GM23338 (cell line): Measurements from ENCODE around the gene FEZF2. TPM values are rescaled to one million over a fixed set of nuclear protein-coding genes. Genes with fewer than 3 reads are reported as not detected.

ENCODE experiments used
- ATAC-seq: fragments of 200-7000 bp; cut with Tn5 transposase; 3 replicates; pipeline ENCODE4 v1.9.1; 2020
- DNase-seq: peaks from one replicate; pipeline ENCODE4 v3.0.0-alpha.2; 2015; ENCODE audit warnings: low spot score
- H2AFZ ChIP-seq: fragments of 200-600 bp; sonication (generic); 2 replicates; pipeline ENCODE4 v1.8.0; 2016; ENCODE audit warnings: antibody characterized with exemption, mild to moderate bottlenecking, moderate library complexity
- H3F3A ChIP-seq: fragments of 200-600 bp; sonication (generic); replicated peaks from 2 replicates; pipeline ENCODE4 v1.8.0; 2017; ENCODE audit warnings: antibody characterized with exemption, mixed run types, low read depth
- H3K27ac ChIP-seq: fragments of 200-600 bp; sonication (generic); 2 replicates; pipeline ENCODE4 v1.6.1; 2016; ENCODE audit warnings: low read depth
- H3K27me3 ChIP-seq: fragments of 200-600 bp; sonication (generic); 2 replicates; pipeline ENCODE4 v1.8.0; 2016; ENCODE audit warnings: mild to moderate bottlenecking, mixed run types, moderate library complexity; ENCODE audit not compliant: insufficient read depth
- H3K36me3 ChIP-seq: fragments of 200-600 bp; sonication (generic); 2 replicates; pipeline ENCODE4 v1.8.0; 2016; ENCODE audit warnings: mild to moderate bottlenecking; ENCODE audit not compliant: insufficient read depth
- H3K4me1 ChIP-seq: fragments of 200-600 bp; sonication (generic); 2 replicates; pipeline ENCODE4 v1.8.0; 2016; ENCODE audit warnings: mild to moderate bottlenecking, moderate library complexity; ENCODE audit not compliant: insufficient read depth
- H3K4me2 ChIP-seq: fragments of 200-600 bp; sonication (generic); 2 replicates; pipeline ENCODE4 v1.7.1; 2017; ENCODE audit warnings: mixed run types
- H3K4me3 ChIP-seq: fragments of 200-600 bp; sonication (generic); 2 replicates; pipeline ENCODE4 v1.6.1; 2016; ENCODE audit warnings: mixed run types
- H3K79me2 ChIP-seq: fragments of 200-600 bp; sonication (generic); replicated peaks from 2 replicates; pipeline ENCODE4 v1.8.0; 2017; ENCODE audit warnings: mild to moderate bottlenecking; ENCODE audit not compliant: insufficient read depth
- H3K9me2 ChIP-seq: fragments of 200-600 bp; sonication (generic); 2 replicates; pipeline ENCODE4 v1.8.0; 2017; ENCODE audit not compliant: insufficient read depth
- H4K20me1 ChIP-seq: fragments of 200-600 bp; sonication (generic); replicated peaks from 2 replicates; pipeline ENCODE4 v1.8.0; 2017; ENCODE audit warnings: mild to moderate bottlenecking; ENCODE audit not compliant: insufficient read depth
- H3K27ac Mint-ChIP-seq: 2 replicates; pipeline ENCODE4 v1.8.0; 2020; ENCODE audit warnings: inconsistent platforms, mild to moderate bottlenecking, moderate library complexity, mixed read lengths
- H3K27me3 Mint-ChIP-seq: 3 replicates; pipeline ENCODE4 v1.8.0; 2022; ENCODE audit warnings: low read depth, mild to moderate bottlenecking, moderate library complexity, mixed read lengths, inconsistent platforms; ENCODE audit not compliant: insufficient read depth, poor library complexity
- H3K36me3 Mint-ChIP-seq: 3 replicates; pipeline ENCODE4 v1.8.0; 2021; ENCODE audit warnings: low read depth, mild to moderate bottlenecking, inconsistent platforms, moderate library complexity, mixed read lengths
- H3K4me1 Mint-ChIP-seq: 3 replicates; pipeline ENCODE4 v1.8.0; 2020; ENCODE audit warnings: mild to moderate bottlenecking, inconsistent platforms, mixed read lengths
- H3K4me3 Mint-ChIP-seq: 3 replicates; pipeline ENCODE4 v1.8.0; 2021; ENCODE audit warnings: moderate library complexity, mild to moderate bottlenecking, inconsistent platforms, mixed read lengths
- H3K9me3 Mint-ChIP-seq: 3 replicates; pipeline ENCODE4 v1.8.0; 2020; ENCODE audit warnings: moderate library complexity, mild to moderate bottlenecking, inconsistent platforms, mixed read lengths
- CREB1 ChIP-seq: fragments of 250-450 bp; sonication (Bioruptor Pico); IDR thresholded peaks from 2 replicates; pipeline ENCODE4 v1.5.0; 2020; ENCODE audit warnings: low read depth, mild to moderate bottlenecking, moderate library complexity
- CTCF ChIP-seq, 2 experiments: fragments of 200-600 bp in 1 of 2; sonication (generic) in 1 of 2; conservative IDR thresholded peaks; 2 replicates each; pipeline versions ENCODE4 v1.5.1 to v1.6.1; 2016 to 2017; ENCODE audit warnings: antibody characterized with exemption in 2 of 2, low read depth in 2 of 2, mild to moderate bottlenecking in 2 of 2, moderate library complexity in 1 of 2
- ETS1 ChIP-seq: IDR thresholded peaks from 2 replicates; pipeline ENCODE4 v1.6.1; 2016; ENCODE audit warnings: antibody characterized with exemption
- EZH2 ChIP-seq: fragments of 200-600 bp; sonication (generic); IDR thresholded peaks from one replicate; pipeline ENCODE4 v1.8.0; 2017; ENCODE audit warnings: antibody characterized with exemption, mild to moderate bottlenecking, low read depth; ENCODE audit not compliant: unreplicated experiment
- EZH2phosphoT487 ChIP-seq: fragments of 200-600 bp; sonication (generic); IDR thresholded peaks from one replicate; pipeline ENCODE4 v1.8.1; 2018; ENCODE audit warnings: antibody characterized with exemption; ENCODE audit not compliant: unreplicated experiment
- JUNB ChIP-seq: IDR thresholded peaks from one replicate; pipeline ENCODE4 v1.6.1; 2016; ENCODE audit warnings: antibody characterized with exemption; ENCODE audit not compliant: unreplicated experiment
- NANOG ChIP-seq: IDR thresholded peaks from 2 replicates; pipeline ENCODE4 v1.6.1; 2016; ENCODE audit warnings: antibody characterized with exemption, borderline replicate concordance
- POLR2AphosphoS5 ChIP-seq: IDR thresholded peaks from 2 replicates; pipeline ENCODE4 v1.6.1; 2016; ENCODE audit warnings: antibody characterized with exemption, low read depth
- REST ChIP-seq: IDR thresholded peaks from one replicate; pipeline ENCODE4 v1.6.1; 2018; ENCODE audit warnings: antibody characterized with exemption; ENCODE audit not compliant: unreplicated experiment
- STAT1 ChIP-seq: IDR thresholded peaks from one replicate; pipeline ENCODE4 v1.6.1; 2016; ENCODE audit warnings: antibody characterized with exemption; ENCODE audit not compliant: unreplicated experiment
- ZNF114 ChIP-seq: fragments of 250-450 bp; sonication (Bioruptor Pico); IDR thresholded peaks from 2 replicates; pipeline ENCODE4 v1.5.0; 2020; ENCODE audit warnings: mild to moderate bottlenecking, moderate library complexity
- ZNF462 ChIP-seq: fragments of 250-450 bp; sonication (Bioruptor Pico); IDR thresholded peaks from 2 replicates; pipeline ENCODE4 v1.5.0; 2020; ENCODE audit warnings: mild to moderate bottlenecking, moderate library complexity
- polyA plus RNA-seq: library from polyadenylated mRNA; unstranded; fragments of >200 nt; fragmentation: Nextera tagmentation; extraction: Ambion mirVana; gene quantifications from 2 replicates; pipeline ENCODE4 v1.2.1, GENCODE V29; 2016
- total RNA-seq: library from RNA; depleted of rRNA; stranded (reverse); fragments of >200 nt; shearing (Covaris generic); gene quantifications from 2 replicates; pipeline ENCODE4 v1.2.3, GENCODE V29; 2014

The FEZF2 gene
- total and polyA plus RNA-seq, 2 experiments from 2014 or later, result not detected

GRCh38 chr3:62355703-62356102, 17.6 kb downstream of the FEZF2 start:
- H3K9me3 Mint-ChIP-seq, result no peaks in the 10 kb centered on the region
- peaks cover 87% of the 10 kb centered on the region for H3K27me3 ChIP-seq
- H3K9me2 ChIP-seq, result no peaks in the 10 kb centered on the region
- no peaks in the 10 kb centered on the region for H3K4me1 ChIP-seq
- TF ChIP-seq POLR2AphosphoS5 (no peak), EZH2phosphoT487 (no peak), EZH2 (no peak), ETS1 (no peak), ZNF462 (CRISPR knock-in tag) (no peak), JUNB (no peak), CREB1 (no peak), CTCF (conservative IDR thresholded peaks at IDR 0.05; ENCODE audit: low read depth in 2 of 2) (no peak), ZNF114 (CRISPR knock-in tag) (no peak), NANOG (no peak), STAT1 (no peak), REST (no peak)
- ATAC-seq (no peak), DNase-seq (no peak)
- H3K27ac ChIP-seq, result no peak overlapping the region
- no peaks in the 10 kb centered on the region for H3K36me3 Mint-ChIP-seq
- no peak overlapping the region for H3K27ac Mint-ChIP-seq
- no peak overlapping the region for H2AFZ ChIP-seq
- no peak overlapping the region for H3K4me3 Mint-ChIP-seq
- no peaks in the 10 kb centered on the region for H3K79me2 ChIP-seq
- no peaks in the 10 kb centered on the region for H3F3A ChIP-seq
- no peaks in the 10 kb centered on the region; the same call in none of the 2 replicates for H4K20me1 ChIP-seq
- H3K4me3 ChIP-seq, result no peak overlapping the region
- H3K27me3 Mint-ChIP-seq, result peaks cover 28% of the 10 kb centered on the region
- H3K4me1 Mint-ChIP-seq, result no peaks in the 10 kb centered on the region
- no peak overlapping the region for H3K4me2 ChIP-seq
- no peaks in the 10 kb centered on the region for H3K36me3 ChIP-seq
